BLaER1 treated with 17β-estradiol and CSF1 and Interleukin-3, amounts not matched to agents 10 nM and 100 nM (cell line): ENCODE results near the gene SAAL1.

Experiments used
- H3K27ac ChIP-seq, 11 experiments: shearing (Covaris generic); formaldehyde crosslinking; 2 replicates each; pipeline ENCODE4 v1.8.1; 2022
- H3K27me3 ChIP-seq, 11 experiments: shearing (Covaris generic); formaldehyde crosslinking; 2 replicates each; pipeline ENCODE4 v1.8.1; 2022
- H3K36me3 ChIP-seq, 11 experiments: shearing (Covaris generic); formaldehyde crosslinking; 2 replicates each; pipeline ENCODE4 v1.8.1; 2022
- H3K4me1 ChIP-seq, 10 experiments: shearing (Covaris generic); formaldehyde crosslinking; 2 replicates each; pipeline ENCODE4 v1.8.1; 2022
- H3K4me2 ChIP-seq, 11 experiments: shearing (Covaris generic); formaldehyde crosslinking; 2 replicates each; pipeline ENCODE4 v1.8.1; 2022
- H3K4me3 ChIP-seq, 10 experiments: shearing (Covaris generic); formaldehyde crosslinking; 2 replicates each; pipeline ENCODE4 v1.8.1; 2022
- H3K9ac ChIP-seq, 11 experiments: shearing (Covaris generic); formaldehyde crosslinking; 2 replicates each; pipeline ENCODE4 v1.8.1; 2022
- H3K9me3 ChIP-seq, 11 experiments: shearing (Covaris generic); formaldehyde crosslinking; replicated peaks in 1 of 11; 2 replicates each; pipeline ENCODE4 v1.8.1; 2022
- H4K20me1 ChIP-seq, 11 experiments: shearing (Covaris generic); formaldehyde crosslinking; 2 replicates each; pipeline ENCODE4 v1.8.1; 2022
- Cebpa-rat ChIP-seq, 11 experiments: shearing (Covaris generic); IDR thresholded peaks; 2 replicates each; pipeline ENCODE4 v1.8.1; 2022

SAAL1 gene

DNA sequence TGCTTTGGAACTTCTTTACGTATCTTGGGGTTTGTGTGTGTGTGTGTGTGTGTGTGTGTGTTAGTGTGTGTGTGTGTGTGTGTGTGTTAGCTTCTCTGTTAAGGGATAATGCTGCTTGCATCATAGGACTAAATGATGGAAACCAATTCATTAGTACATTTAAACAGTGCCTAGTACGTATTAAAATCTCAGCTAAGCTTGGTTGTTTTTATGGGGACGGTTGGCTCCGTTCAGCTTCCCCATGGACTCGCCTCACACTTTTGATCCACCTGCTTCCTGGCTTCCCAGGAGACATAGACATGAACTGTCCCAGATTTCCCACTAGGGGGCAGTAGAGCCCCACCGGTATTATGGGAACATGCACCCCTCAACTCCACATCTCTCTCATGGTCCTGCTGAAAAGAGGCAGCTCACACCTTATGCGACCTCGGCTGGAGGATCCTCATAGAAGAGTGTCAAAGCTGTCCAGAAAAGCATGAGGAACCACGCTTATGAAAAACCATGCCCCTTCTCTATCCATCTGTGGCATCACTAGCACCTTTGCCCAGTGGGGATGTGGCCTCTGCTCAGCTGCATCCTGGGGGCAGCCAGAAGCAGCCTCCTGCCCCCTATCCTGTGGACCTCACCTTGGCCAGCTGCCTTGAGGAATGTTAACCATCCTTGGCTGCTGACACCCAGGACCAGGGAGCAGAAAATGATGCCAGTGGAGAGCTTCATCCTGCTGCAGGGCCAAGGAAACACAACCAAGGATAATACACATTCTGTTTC, 9.7 kb upstream of the SAAL1 start:
- Histone ChIP-seq H3K27ac (no peak overlapping the region), H3K27me3 (no peaks in the 10 kb centered on the region), H3K36me3 (no peaks in the 10 kb centered on the region), H4K20me1 (no peaks in the 10 kb centered on the region), H3K4me2 (no peak overlapping the region), H3K4me3 (no peak overlapping the region), H3K9me3 (no peaks in the 10 kb centered on the region; a peak in 1 of 22 replicates), H3K9ac (no peak overlapping the region), H3K4me1 (no peaks in the 10 kb centered on the region)
- no peak for TF ChIP-seq Cebpa-rat (IDR thresholded peaks at IDR 0.05)

DNA sequence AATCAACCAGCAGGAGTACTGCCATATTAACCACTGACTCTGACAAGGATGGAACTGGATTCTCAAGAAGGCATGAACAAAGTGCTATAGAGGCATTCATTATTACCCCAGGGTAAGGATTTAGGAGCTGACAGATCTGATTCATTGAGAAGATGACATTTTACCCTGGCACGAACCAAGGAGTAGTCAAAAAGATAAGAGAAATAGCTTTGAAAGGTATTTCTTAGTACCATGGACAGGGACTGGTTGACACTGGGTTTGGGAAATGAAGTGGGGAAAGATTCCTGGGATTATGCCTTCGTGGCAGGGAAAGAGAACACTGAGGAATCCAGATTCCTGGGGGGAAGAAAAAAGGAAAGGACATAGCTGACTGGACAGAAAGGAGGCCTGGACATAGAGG, 5.1 kb upstream of the SAAL1 start:
- no peaks in the 10 kb centered on the region for H4K20me1 ChIP-seq
- H3K36me3 ChIP-seq: no peaks in the 10 kb centered on the region
- no peak overlapping the region for H3K9ac ChIP-seq
- H3K27ac ChIP-seq: no peak overlapping the region
- H3K4me3 ChIP-seq: no peak overlapping the region
- H3K27me3 ChIP-seq: no peaks in the 10 kb centered on the region
- H3K9me3 ChIP-seq: no peaks in the 10 kb centered on the region
- H3K4me2 ChIP-seq: no peak overlapping the region
- TF ChIP-seq Cebpa-rat (IDR thresholded peaks at IDR 0.05): no peak
- H3K4me1 ChIP-seq: peaks cover 0 to 7% (median 0%) of the 10 kb centered on the region in 10 experiments; a peak in 3 of 20 replicates

DNA sequence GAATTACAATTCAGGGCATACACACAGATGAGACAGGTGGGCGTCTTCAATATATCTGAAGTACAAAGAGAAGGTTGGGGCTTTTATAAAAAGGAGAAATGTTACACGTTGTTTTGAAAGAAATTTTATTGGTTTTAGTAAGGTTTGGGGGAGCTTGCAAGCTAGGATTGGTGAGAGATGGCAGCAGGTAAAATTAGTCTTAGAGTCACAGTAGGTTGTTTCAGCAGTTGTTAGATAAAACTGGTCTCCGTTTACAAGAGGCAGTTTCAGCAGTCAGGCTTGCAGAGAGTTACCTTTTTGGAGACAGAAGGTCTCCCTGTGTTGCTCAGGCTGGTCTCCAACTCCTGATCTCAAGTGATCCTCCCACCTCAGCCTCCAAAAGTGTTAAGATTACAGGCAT, 2.4 kb upstream of the SAAL1 start:
- TF ChIP-seq Cebpa-rat (IDR thresholded peaks at IDR 0.05): no peak
- no peak overlapping the region for H3K27ac ChIP-seq
- no peak overlapping the region for H3K9ac ChIP-seq
- H3K36me3 ChIP-seq: peaks cover 4 to 14% (median 7%) of the 10 kb centered on the region in 11 experiments; a peak in 21 of 22 replicates
- no peak overlapping the region for H3K4me2 ChIP-seq
- peaks cover 12 to 21% (median 15%) of the 10 kb centered on the region in 10 experiments for H3K4me1 ChIP-seq
- H3K27me3 ChIP-seq: no peaks in the 10 kb centered on the region
- peaks cover 0 to 18% (median 0%) of the 10 kb centered on the region in 11 experiments; a peak in 2 of 22 replicates for H4K20me1 ChIP-seq
- no peak overlapping the region for H3K4me3 ChIP-seq
- H3K9me3 ChIP-seq: no peaks in the 10 kb centered on the region

DNA sequence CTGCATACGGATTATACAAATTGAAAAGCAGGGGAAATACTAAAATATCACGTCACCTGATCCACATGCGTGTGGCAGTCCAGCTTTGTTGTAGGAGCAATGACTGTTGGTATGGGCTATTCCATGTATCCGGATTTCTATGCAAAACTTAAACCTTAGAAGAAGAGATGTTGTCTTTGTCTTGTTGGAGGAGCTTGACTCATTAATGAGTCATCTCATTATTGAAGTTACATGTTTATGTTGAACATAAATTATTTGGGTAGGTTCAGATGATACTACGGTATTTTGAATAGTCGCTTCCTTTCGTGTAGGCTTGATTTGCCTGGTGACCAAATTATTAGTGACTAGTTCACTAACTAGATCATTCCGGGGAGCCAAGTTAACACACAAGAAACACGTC, 806 bp upstream of the SAAL1 start:
- Histone ChIP-seq H3K36me3 (peaks cover 20 to 30% (median 23%) of the 10 kb centered on the region in 11 experiments), H3K27me3 (no peaks in the 10 kb centered on the region), H3K4me2 (peak overlapping the region in 3 of 11 experiments; percentile 50 to 89 (median 57); a peak in 4 of 22 replicates), H3K9me3 (peaks cover 0 to 4% (median 0%) of the 10 kb centered on the region in 11 experiments; a peak in 5 of 22 replicates), H3K9ac (no peak overlapping the region), H3K4me3 (no peak overlapping the region), H3K4me1 (peaks cover 12 to 21% (median 16%) of the 10 kb centered on the region in 10 experiments), H3K27ac (no peak overlapping the region), H4K20me1 (peaks cover 0 to 19% (median 0%) of the 10 kb centered on the region in 11 experiments; a peak in 2 of 22 replicates)
- no peak for TF ChIP-seq Cebpa-rat (IDR thresholded peaks at IDR 0.05)

DNA sequence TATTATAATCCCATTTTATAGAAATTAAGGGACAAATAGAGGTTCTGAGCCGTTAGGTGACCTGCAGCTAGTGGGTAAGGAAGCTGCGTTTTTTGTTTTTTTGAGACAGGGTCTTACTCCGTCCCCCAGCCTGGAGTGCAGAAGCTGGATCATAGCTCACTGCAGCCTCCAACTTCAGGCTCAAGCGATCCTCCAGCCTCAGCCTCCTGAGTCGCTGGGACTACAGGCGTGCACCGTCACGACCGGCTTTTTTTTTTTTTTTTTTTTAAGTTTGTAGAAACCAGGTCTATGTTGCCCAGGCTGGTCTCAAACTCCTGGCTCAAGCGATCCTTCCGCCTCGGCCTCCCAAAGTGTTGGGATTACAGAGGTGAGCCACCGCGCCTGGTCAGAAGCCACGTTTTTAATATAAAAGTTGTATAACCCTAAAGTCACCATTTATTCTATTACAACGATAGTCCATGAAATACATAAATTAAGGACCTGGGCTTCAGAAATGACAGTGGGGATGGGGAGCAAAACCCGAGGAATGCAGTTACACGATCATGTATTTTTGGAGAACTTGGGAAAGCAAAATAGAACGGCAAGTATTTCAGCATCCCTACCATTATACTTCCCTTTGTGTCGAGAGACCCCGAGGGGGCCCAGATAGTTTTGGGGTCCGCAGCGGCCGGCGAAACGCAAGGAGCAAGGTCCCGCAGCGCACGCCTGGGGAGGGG, 638 bp downstream of the SAAL1 start:
- Histone ChIP-seq H4K20me1 (peaks cover 0 to 26% (median 0%) of the 10 kb centered on the region in 11 experiments; a peak in 5 of 22 replicates), H3K4me3 (peak overlapping the region; percentile 84 to 99 (median 96)), H3K4me2 (peak overlapping the region; percentile 80 to 92 (median 87)), H3K9me3 (peaks cover 0 to 10% (median 4%) of the 10 kb centered on the region in 11 experiments; a peak in 6 of 22 replicates), H3K27me3 (no peaks in the 10 kb centered on the region), H3K36me3 (peaks cover 32 to 44% (median 37%) of the 10 kb centered on the region in 11 experiments), H3K27ac (peak overlapping the region; percentile 70 to 95 (median 91)), H3K4me1 (peaks cover 12 to 21% (median 16%) of the 10 kb centered on the region in 10 experiments), H3K9ac (peak overlapping the region; percentile 86 to 97 (median 93))
- no peak for TF ChIP-seq Cebpa-rat (IDR thresholded peaks at IDR 0.05)

DNA sequence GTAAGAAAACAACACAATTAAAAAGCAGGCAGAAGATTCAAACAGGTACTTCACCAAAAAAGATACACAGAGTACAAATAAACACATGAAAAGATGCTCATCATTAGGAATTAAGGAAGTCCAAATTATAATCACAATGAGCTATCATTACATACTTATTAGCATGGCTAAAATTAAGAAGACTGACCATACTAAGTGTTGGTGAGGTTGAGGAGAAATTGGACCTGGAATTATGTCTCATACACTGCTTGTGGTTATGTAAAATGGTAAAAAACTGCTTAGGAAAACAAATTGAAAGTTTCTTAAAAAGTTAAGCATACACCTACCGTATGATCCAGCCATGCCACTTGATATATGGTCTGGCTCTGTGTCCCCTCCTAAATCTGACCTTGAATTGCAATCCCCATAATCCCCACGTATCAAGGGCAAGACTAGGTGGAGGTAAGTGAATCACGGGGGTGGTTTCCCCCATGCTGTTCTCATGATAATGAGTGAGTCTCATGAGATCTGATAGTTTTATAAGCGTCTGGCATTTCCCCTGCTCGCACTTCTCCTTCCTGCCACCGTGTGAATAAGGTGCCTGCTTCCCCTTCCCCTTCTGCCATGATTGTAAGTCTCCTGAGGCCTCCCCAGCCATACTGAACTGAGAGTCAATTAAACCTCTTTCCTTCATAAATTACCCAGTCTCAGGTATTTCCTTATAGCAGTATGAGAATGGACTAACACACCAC, 4.8 kb downstream of the SAAL1 start:
- no peak for TF ChIP-seq Cebpa-rat (IDR thresholded peaks at IDR 0.05)
- peaks cover 62 to 85% (median 79%) of the 10 kb centered on the region in 11 experiments for H3K36me3 ChIP-seq
- H4K20me1 ChIP-seq: peaks cover 0 to 64% (median 34%) of the 10 kb centered on the region in 11 experiments; a peak in 16 of 22 replicates
- no peaks in the 10 kb centered on the region for H3K27me3 ChIP-seq
- no peak overlapping the region for H3K9ac ChIP-seq
- H3K9me3 ChIP-seq: peaks cover 0 to 10% (median 4%) of the 10 kb centered on the region in 11 experiments; a peak in 6 of 22 replicates
- no peak overlapping the region for H3K4me3 ChIP-seq
- H3K4me2 ChIP-seq: peak overlapping the region in 1 of 11 experiments; percentile 11; a peak in 1 of 22 replicates
- H3K27ac ChIP-seq: no peak overlapping the region
- H3K4me1 ChIP-seq: peaks cover 12 to 17% (median 14%) of the 10 kb centered on the region in 10 experiments

DNA sequence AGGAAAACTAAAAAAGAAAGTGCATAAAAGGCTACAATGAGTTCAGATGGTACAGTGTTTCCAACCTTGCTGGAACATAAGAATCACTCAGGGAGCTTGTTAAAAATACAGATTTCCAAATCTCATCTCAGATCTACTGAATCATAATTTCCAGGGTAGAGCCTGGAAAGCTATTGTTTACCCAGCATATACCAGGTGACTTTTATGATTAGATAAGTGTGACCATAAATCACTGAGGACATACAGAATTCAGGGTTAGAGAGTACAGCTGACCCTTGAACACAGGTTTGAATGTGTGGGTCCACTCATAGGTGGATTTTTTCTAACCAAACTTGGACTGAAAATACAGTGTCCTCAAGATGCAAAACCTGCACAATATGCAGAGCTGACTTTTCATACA, 11.9 kb downstream of the SAAL1 start:
- no peak overlapping the region for H3K4me3 ChIP-seq
- H3K9ac ChIP-seq: no peak overlapping the region
- no peak for TF ChIP-seq Cebpa-rat (IDR thresholded peaks at IDR 0.05)
- H4K20me1 ChIP-seq: peaks cover 0 to 68% (median 26%) of the 10 kb centered on the region in 11 experiments; a peak in 16 of 22 replicates
- H3K4me1 ChIP-seq: no peaks in the 10 kb centered on the region
- H3K36me3 ChIP-seq: peaks cover 88 to 100% (median 100%) of the 10 kb centered on the region in 11 experiments
- H3K4me2 ChIP-seq: no peak overlapping the region
- H3K27me3 ChIP-seq: no peaks in the 10 kb centered on the region
- no peaks in the 10 kb centered on the region for H3K9me3 ChIP-seq
- no peak overlapping the region for H3K27ac ChIP-seq

DNA sequence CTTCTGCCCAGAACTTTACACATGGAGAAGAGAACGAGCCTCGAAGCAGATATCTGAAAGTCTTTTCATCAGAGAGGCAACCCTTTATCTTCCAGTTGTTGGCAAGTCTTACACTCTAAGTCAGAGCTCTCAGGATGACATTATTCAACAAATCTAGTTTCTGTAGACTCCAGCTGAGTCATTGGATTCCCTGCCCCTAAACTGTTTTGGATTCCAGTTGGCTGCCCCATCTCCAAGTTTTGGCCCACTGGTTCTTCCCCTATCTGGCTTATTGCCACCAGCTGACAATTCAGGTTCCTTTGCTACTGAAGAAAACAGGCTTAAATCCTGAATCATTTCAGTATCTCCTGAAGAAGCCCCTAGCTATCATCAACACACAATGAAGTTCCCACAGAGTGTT, 14.2 kb downstream of the SAAL1 start:
- peaks cover 0 to 46% (median 3%) of the 10 kb centered on the region in 11 experiments; a peak in 9 of 22 replicates for H4K20me1 ChIP-seq
- TF ChIP-seq Cebpa-rat (IDR thresholded peaks at IDR 0.05): no peak
- no peaks in the 10 kb centered on the region for H3K9me3 ChIP-seq
- no peak overlapping the region for H3K9ac ChIP-seq
- no peak overlapping the region for H3K27ac ChIP-seq
- no peak overlapping the region for H3K4me2 ChIP-seq
- H3K36me3 ChIP-seq: peaks cover 95 to 100% (median 100%) of the 10 kb centered on the region in 11 experiments
- H3K27me3 ChIP-seq: no peaks in the 10 kb centered on the region
- H3K4me3 ChIP-seq: no peak overlapping the region
- H3K4me1 ChIP-seq: no peaks in the 10 kb centered on the region
